ENCODE data around the gene CHIT1. TPM values are rescaled to one million over a fixed set of nuclear protein-coding genes. Genes with fewer than 3 reads are reported as not detected.
A peak's percentile ranks its signal among the peaks of the same experiment; 100 is the strongest.

Gene CHIT1
- total and polyA plus RNA-seq, 2 of the 13 experiments (the other 11 are each of a cell fraction or from before 2014, with no cell fraction given): not detected

DNA sequence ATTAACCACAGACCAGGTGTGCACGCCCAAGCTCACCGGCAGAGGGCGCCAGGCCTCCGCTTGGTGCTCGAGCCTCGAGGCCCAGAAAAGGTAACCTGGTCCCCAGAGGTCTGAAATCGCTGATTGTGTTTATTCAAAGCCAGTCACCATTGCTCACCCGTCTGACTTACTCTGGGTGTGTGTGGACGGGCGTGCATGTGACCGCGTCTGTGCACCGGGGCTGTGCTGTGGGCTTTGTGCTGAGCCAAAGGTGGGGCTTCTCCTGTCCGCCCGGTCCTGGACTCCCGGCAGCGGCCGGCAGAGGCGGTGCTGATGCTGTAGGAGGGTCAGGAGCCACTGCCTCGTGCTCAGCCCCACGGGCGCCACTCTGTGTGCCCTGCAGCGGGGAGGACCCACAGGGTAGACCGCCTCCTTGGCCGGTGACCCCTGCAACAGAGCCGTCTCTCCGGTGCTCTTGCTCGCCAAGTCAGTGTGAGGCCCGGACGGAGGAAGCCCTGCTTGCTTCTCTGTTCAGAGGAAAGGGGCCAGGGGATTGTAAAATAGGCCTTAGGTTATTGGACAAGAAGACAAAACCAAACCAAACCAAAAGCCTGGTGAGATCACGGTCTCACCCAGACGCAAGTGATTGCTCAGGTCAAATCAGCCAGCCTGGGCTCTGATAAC lies 43.9 kb upstream of the CHIT1 start:
- FAIRE-seq: peak; percentile 43
- Histone ChIP-seq H3K4me3 (replicated peaks in 1 of 3; ENCODE audit: insufficient read depth in 1 of 3, low read depth in 2 of 3, low read length in 3 of 3) (peak overlapping the region in 2 of 3 experiments; percentile 28 to 65; a peak in 4 of 6 replicates), H3K27ac (ENCODE audit: extremely low read length, insufficient read depth, low read length) (no peak overlapping the region), H3K36me3 (replicated peaks in 1 of 2; ENCODE audit: control insufficient read depth in 1 of 2, insufficient read depth in 2 of 2, low read length in 2 of 2) (no peaks in the 10 kb centered on the region), H3K4me2 (ENCODE audit: low read depth, low read length) (peak overlapping the region; percentile 78), H4K20me1 (ENCODE audit: insufficient read depth, low read length) (0 out of 2 replicates have a peak, but pooled peaks cover 2% of the 10 kb centered on the region), H2AFZ (ENCODE audit: low read length) (no peak overlapping the region), H3K9ac (ENCODE audit: insufficient read depth, low read depth, low read length) (no peak overlapping the region), H3K79me2 (ENCODE audit: insufficient read depth, low read length) (no peaks in the 10 kb centered on the region), H3K4me1 (ENCODE audit: insufficient read depth, low read length) (peaks cover 11% of the 10 kb centered on the region; the same call in 1 of the 2 replicates), H3K27me3 (ENCODE audit: control insufficient read depth in 1 of 2, insufficient read depth in 2 of 2, low read length in 2 of 2) (peaks cover 1 to 30% of the 10 kb centered on the region in 2 experiments; a peak in 3 of 5 replicates), H3K9me3 (ENCODE audit: low read length) (no peaks in the 10 kb centered on the region)
- WGBS (ENCODE audit: low lambda C conversion rate): 18% methylated on average over 18 of the region's 32 CpGs
- ChIA-PET POLR2A (interaction anchor here (0.7 to 1.0 kb wide), 2 partner anchors 18 to 32 kb away, joined by 5 to 6 read pairs; partner anchors contain the start of gene BTG2), CTCF (ENCODE audit: low intra/inter-chr PET ratio, low total read pairs) (interaction anchor here (0.7 to 3.1 kb wide), 6 partner anchors 12 to 78 kb away, joined by 3 to 41 read pairs (median 3); partner anchors contain the start of gene FMOD)
- BruUV-seq (replicated peaks): no TSS peak
- DNase-seq (ENCODE audit: low spot score): peak; percentile 58
- ATAC-seq: peak; percentile 97
- intact Hi-C loops (cut with micrococcal nuclease; ENCODE audit: unreplicated experiment): loop anchor here (1.0 to 5.0 kb wide), 3 partner anchors 54 to 214 kb away; no protein-coding TSS in a partner anchor
- in situ Hi-C loops (cut with HindIII; ENCODE audit: extremely low pct_ligation_motif_present, low pct_unique_long_range_greater_than_20kb): loop anchor here (5.0 to 10.0 kb wide), 4 partner anchors 51 to 236 kb away; no protein-coding TSS in a partner anchor
- TF ChIP-seq BHLHE40 (IDR thresholded peaks at IDR 0.05; ENCODE audit: low read length): 0 out of 2 replicates have a peak, but pooled peaks have one; percentile 24
- TF ChIP-seq MXD4 (CRISPR knock-in tag; IDR thresholded peaks at IDR 0.05): 0 out of 2 replicates have a peak, but pooled peaks have one; percentile 53
- no peak for TF ChIP-seq FOXA1 (IDR thresholded peaks at IDR 0.05)
- TF ChIP-seq FOXA1 (CRISPR knock-in tag; IDR thresholded peaks at IDR 0.05): peak; percentile 35; the same call in 1 of the 2 replicates
- TF ChIP-seq, protein P1, sequence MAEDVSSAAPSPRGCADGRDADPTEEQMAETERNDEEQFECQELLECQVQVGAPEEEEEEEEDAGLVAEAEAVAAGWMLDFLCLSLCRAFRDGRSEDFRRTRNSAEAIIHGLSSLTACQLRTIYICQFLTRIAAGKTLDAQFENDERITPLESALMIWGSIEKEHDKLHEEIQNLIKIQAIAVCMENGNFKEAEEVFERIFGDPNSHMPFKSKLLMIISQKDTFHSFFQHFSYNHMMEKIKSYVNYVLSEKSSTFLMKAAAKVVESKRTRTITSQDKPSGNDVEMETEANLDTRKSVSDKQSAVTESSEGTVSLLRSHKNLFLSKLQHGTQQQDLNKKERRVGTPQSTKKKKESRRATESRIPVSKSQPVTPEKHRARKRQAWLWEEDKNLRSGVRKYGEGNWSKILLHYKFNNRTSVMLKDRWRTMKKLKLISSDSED (CRISPR knock-in tag; IDR thresholded peaks at IDR 0.05): no peak
- no peak for TF ChIP-seq ZNF207 (IDR thresholded peaks at IDR 0.05; ENCODE audit: borderline replicate concordance)
- 0 out of 2 replicates have a peak, but pooled peaks have one; percentile 36 for TF ChIP-seq ZBTB43 (CRISPR knock-in tag; conservative IDR thresholded peaks at IDR 0.05)
- peak; percentile 42; the same call in 1 of the 2 replicates for TF ChIP-seq ELF3 (CRISPR knock-in tag; IDR thresholded peaks at IDR 0.05)
- peak; percentile 70; the same call in 1 of the 2 replicates for TF ChIP-seq ZFP91 (CRISPR knock-in tag; IDR thresholded peaks at IDR 0.05; ENCODE audit: borderline replicate concordance)
- 0 out of 2 replicates have a peak, but pooled peaks have one; percentile 35 for TF ChIP-seq SMAD3 (CRISPR knock-in tag; IDR thresholded peaks at IDR 0.05)
- TF ChIP-seq ZNF501 (CRISPR knock-in tag; IDR thresholded peaks at IDR 0.05): peak; percentile 80
- 0 out of 2 replicates have a peak, but pooled peaks have one; percentile 14 for TF ChIP-seq POGZ (CRISPR knock-in tag; IDR thresholded peaks at IDR 0.05)
- TF ChIP-seq SNRNP70 (IDR thresholded peaks at IDR 0.05; ENCODE audit: low read depth, low read length): no peak
- TF ChIP-seq ERF (CRISPR knock-in tag; IDR thresholded peaks at IDR 0.05): peak; percentile 70; the same call in 1 of the 2 replicates
- TF ChIP-seq ZNF777 (CRISPR knock-in tag; IDR thresholded peaks at IDR 0.05): no peak
- peak; percentile 30 to 75 for TF ChIP-seq MAFK (conservative IDR thresholded peaks at IDR 0.05 in 1 of 2, IDR thresholded peaks at IDR 0.05 in 1 of 2; ENCODE audit: low read length in 2 of 2)
- TF ChIP-seq ZNF710 (CRISPR knock-in tag; IDR thresholded peaks at IDR 0.05; ENCODE audit: borderline replicate concordance): 0 out of 2 replicates have a peak, but pooled peaks have one; percentile 22
- 0 out of 2 replicates have a peak, but pooled peaks have one; percentile 32 for TF ChIP-seq KDM4B (CRISPR knock-in tag; IDR thresholded peaks at IDR 0.05)

Measured in HepG2 (cell line).